Mammary epithelial cell (primary cell): ENCODE measurements around the gene AHRR.

Experiments used
- CTCF ChIP-seq, 2 donors: IDR thresholded peaks in 1 of 2; conservative IDR thresholded peaks in 1 of 2; 2 replicates each; pipeline ENCODE4 v1.5.1; 2011 to 2012; ENCODE audit warnings: inconsistent platforms in 2 of 2, low read length in 2 of 2, mild to moderate bottlenecking in 2 of 2, control low read depth in 1 of 2, low read depth in 1 of 2; ENCODE audit not compliant: insufficient read depth in 1 of 2; ENCODE audit errors: extremely low read depth in 1 of 2
- EZH2 ChIP-seq: IDR thresholded peaks from 2 replicates; pipeline ENCODE4 v1.6.1; 2012; ENCODE audit warnings: low read length, inconsistent platforms, borderline replicate concordance

DNA sequence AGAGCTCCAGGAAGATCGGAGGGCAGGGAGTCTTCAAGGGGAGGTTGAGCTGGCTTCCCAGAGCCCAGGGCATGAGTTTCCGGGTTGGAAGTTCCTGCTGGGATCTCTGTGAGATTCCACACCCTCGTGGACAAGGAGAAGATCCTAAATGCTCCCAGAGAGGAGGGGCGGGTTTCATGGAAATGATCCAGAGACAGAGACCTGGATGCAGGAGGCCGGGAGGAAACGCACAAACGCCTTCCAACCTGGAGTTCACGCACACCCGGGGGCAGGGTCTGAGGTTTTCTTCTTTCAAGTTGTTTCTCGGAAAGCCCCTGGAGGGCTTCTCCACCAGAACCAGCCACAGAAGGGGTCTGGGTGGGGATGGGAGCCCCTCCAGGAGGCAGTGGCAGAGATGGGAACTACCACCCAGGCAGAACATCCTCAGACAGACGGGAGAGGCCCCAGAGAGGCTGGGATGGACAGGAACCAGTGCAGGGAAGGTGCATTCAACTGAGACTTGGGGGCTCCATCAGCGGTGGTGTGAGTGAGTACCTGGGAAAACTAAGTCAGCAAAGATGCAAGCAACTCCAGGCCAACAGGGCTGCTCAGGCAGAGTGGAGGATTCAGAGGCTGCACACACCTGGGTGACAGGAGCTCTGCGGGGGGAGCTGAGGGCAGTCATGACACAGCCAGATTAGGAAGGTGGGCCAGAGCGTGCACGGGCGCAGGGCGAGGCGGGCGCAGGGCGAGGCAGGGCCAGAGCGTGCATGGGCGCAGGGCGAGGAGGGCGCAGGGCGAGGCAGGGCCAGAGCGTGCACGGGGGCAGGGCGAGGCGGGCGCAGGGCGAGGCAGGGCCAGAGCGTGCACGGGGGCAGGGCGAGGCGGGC is 69.3 kb downstream of the AHRR start:
- TF ChIP-seq CTCF (conservative IDR thresholded peaks at IDR 0.05 in 1 of 2, IDR thresholded peaks at IDR 0.05 in 1 of 2; ENCODE audit: extremely low read depth in 1 of 2, insufficient read depth in 1 of 2, low read depth in 1 of 2, low read length in 2 of 2), result no peak
- TF ChIP-seq EZH2, result no peak
